HCT116 (cell line): ENCODE data around the gene DPYD. TPM values are rescaled to one million over a fixed set of nuclear protein-coding genes. Genes with fewer than 3 reads are reported as not detected.

ENCODE experiments used
- ATAC-seq: fragments of 200-7000 bp; cut with Tn5 transposase; 2 replicates; pipeline ENCODE4 v1.9.1; 2020; ENCODE audit warnings: mild to moderate bottlenecking, moderate library complexity
- BruUV-seq: library from RNA; stranded (reverse); fragments of 400-500 nt; replicated peaks from 2 replicates; lab custom pipeline; 2021; lab: Mats Ljungman, UMichigan
- CTCF ChIA-PET: fragments of 300-600 bp; sonication (Branson Sonifier 250); formaldehyde crosslinking; loops from one replicate; lab custom pipeline; 2021; ENCODE audit warnings: antibody characterized with exemption; lab: Charles Lee
- POLR2A ChIA-PET: fragments of 300-600, 350-600 bp; sonication (Branson Sonifier 250); formaldehyde crosslinking; loops from one replicate; lab custom pipeline; 2021; ENCODE audit warnings: antibody characterized with exemption; lab: Charles Lee
- RAD21 ChIA-PET, 2 experiments: fragments of 300-600 bp; sonication (Branson Sonifier 250); formaldehyde crosslinking; loops; one replicate each; lab custom pipeline; 2023; ENCODE audit warnings: low total read pairs in 2 of 2; ENCODE audit not compliant: uncharacterized antibody in 2 of 2, unreplicated experiment in 2 of 2, low non-redundant PET in 1 of 2; lab: Charles Lee
- DNase-seq: peaks from one replicate; pipeline ENCODE4 v3.0.0-alpha.2; 2010; ENCODE audit warnings: low read depth, low spot score
- H2AFZ ChIP-seq: fragments of 200-600 bp; shearing (Covaris generic), sonication (generic); 2 replicates; pipeline ENCODE4 v1.6.1; 2017; ENCODE audit warnings: low read depth, mixed run types, mixed read lengths, antibody characterized with exemption, low read length; ENCODE audit not compliant: poor library complexity, severe bottlenecking
- H3K27ac ChIP-seq: 2 replicates; pipeline ENCODE4 v1.5.1; 2012; ENCODE audit warnings: low read depth, low read length
- H3K27me3 ChIP-seq: fragments of 200-600 bp; sonication (generic); 2 replicates; pipeline ENCODE4 v1.6.1; 2016; ENCODE audit warnings: mixed run types, low read length, mixed read lengths; ENCODE audit not compliant: insufficient read depth
- H3K36me3 ChIP-seq, 2 experiments: fragments of 200-500 bp in 1 of 2; fragments of 200-600 bp in 1 of 2; sonication (Bioruptor generic) in 1 of 2; sonication (generic) in 1 of 2; 2 replicates each; pipeline versions ENCODE4 v1.5.1 to v1.6.1; 2014 to 2016; ENCODE audit warnings: low read length in 2 of 2, inconsistent platforms in 1 of 2, mixed read lengths in 1 of 2, mixed run types in 1 of 2; ENCODE audit not compliant: insufficient read depth in 2 of 2, control insufficient read depth in 1 of 2
- H3K4me1 ChIP-seq, 2 experiments: fragments of 200-600 bp in 1 of 2; sonication (generic) in 1 of 2; 2 replicates each; pipeline versions ENCODE4 v1.5.1 to v1.6.1; 2012 to 2017; ENCODE audit warnings: low read length in 2 of 2, inconsistent platforms in 1 of 2, mild to moderate bottlenecking in 1 of 2, mixed read lengths in 1 of 2, mixed run types in 1 of 2, moderate library complexity in 1 of 2; ENCODE audit not compliant: insufficient read depth in 2 of 2, control insufficient read depth in 1 of 2
- H3K4me2 ChIP-seq: fragments of 200-600 bp; sonication (generic); 2 replicates; pipeline ENCODE4 v1.6.1; 2017; ENCODE audit warnings: mixed run types, low read length, mixed read lengths
- H3K4me3 ChIP-seq, 2 experiments: fragments of 200-600 bp in 1 of 2; sonication (generic) in 1 of 2; replicated peaks in 1 of 2; 2 replicates each; pipeline ENCODE4 v1.5.1; 2011 to 2016; ENCODE audit warnings: low read length in 2 of 2, control low read depth in 1 of 2, low read depth in 1 of 2, mild to moderate bottlenecking in 1 of 2, mixed read lengths in 1 of 2, mixed run types in 1 of 2
- H3K79me2 ChIP-seq: fragments of 200-600 bp; sonication (generic); 2 replicates; pipeline ENCODE4 v1.6.1; 2017; ENCODE audit warnings: mild to moderate bottlenecking, mixed run types, low read length, moderate library complexity, mixed read lengths; ENCODE audit not compliant: insufficient read depth
- H3K9ac ChIP-seq: fragments of 200-600 bp; sonication (generic); 2 replicates; pipeline ENCODE4 v1.6.1; 2016; ENCODE audit warnings: low read length, mixed read lengths
- H3K9me2 ChIP-seq: fragments of 200-600 bp; sonication (generic), shearing (Covaris generic); 2 replicates; pipeline ENCODE4 v1.6.1; 2017; ENCODE audit warnings: mixed run types, mild to moderate bottlenecking, moderate library complexity; ENCODE audit not compliant: insufficient read depth
- H3K9me3 ChIP-seq, 2 experiments: fragments of 200-500 bp in 1 of 2; fragments of 200-600 bp in 1 of 2; sonication (Bioruptor generic) in 1 of 2; sonication (generic) in 1 of 2; 2 replicates each; pipeline ENCODE4 v1.6.1; 2014 to 2017; ENCODE audit warnings: low read length in 2 of 2, mixed read lengths in 2 of 2, inconsistent platforms in 1 of 2, low read depth in 1 of 2, mild to moderate bottlenecking in 1 of 2, mixed run types in 1 of 2, moderate library complexity in 1 of 2; ENCODE audit not compliant: control insufficient read depth in 1 of 2, insufficient read depth in 1 of 2
- H4K20me1 ChIP-seq: fragments of 200-600 bp; sonication (generic), shearing (Covaris generic); 2 replicates; pipeline ENCODE4 v1.6.1; 2017; ENCODE audit warnings: mixed run types, mild to moderate bottlenecking, moderate library complexity; ENCODE audit not compliant: insufficient read depth
- ATF3 ChIP-seq: IDR thresholded peaks from 2 replicates; pipeline ENCODE4 v1.6.1; 2012
- CEBPB ChIP-seq: IDR thresholded peaks from 2 replicates; pipeline ENCODE4 v1.6.1; 2012; ENCODE audit warnings: low read depth
- EGR1 ChIP-seq: IDR thresholded peaks from 2 replicates; pipeline ENCODE4 v1.6.1; 2012; ENCODE audit warnings: low read depth
- ELF1 ChIP-seq: IDR thresholded peaks from 2 replicates; pipeline ENCODE4 v1.6.1; 2012; ENCODE audit warnings: low read depth, borderline replicate concordance
- EZH2 ChIP-seq: fragments of 200-600 bp; sonication (generic); IDR thresholded peaks from 2 replicates; pipeline ENCODE4 v1.6.1; 2017; ENCODE audit warnings: antibody characterized with exemption, mixed run types
- FOSL1 ChIP-seq: IDR thresholded peaks from 2 replicates; pipeline ENCODE4 v1.6.1; 2012; ENCODE audit warnings: low read depth
- MAX ChIP-seq: IDR thresholded peaks from 2 replicates; pipeline ENCODE4 v1.6.1; 2012
- POLR2AphosphoS5 ChIP-seq: IDR thresholded peaks from 2 replicates; pipeline ENCODE4 v1.6.1; 2011; ENCODE audit warnings: mild to moderate bottlenecking, low read depth, low read length, moderate library complexity
- SP1 ChIP-seq: IDR thresholded peaks from 2 replicates; pipeline ENCODE4 v1.6.1; 2012; ENCODE audit warnings: low read depth
- SRF ChIP-seq: IDR thresholded peaks from 2 replicates; pipeline ENCODE4 v1.6.1; 2012; ENCODE audit warnings: low read depth
- YY1 ChIP-seq: IDR thresholded peaks from 2 replicates; pipeline ENCODE4 v1.6.1; 2011; ENCODE audit warnings: low read length, low read depth, moderate library complexity, mild to moderate bottlenecking; ENCODE audit not compliant: insufficient replicate concordance; ENCODE audit errors: extremely low read depth
- ZBTB33 ChIP-seq: IDR thresholded peaks from 2 replicates; pipeline ENCODE4 v1.6.1; 2011; ENCODE audit warnings: mild to moderate bottlenecking, low read length, moderate library complexity; ENCODE audit not compliant: insufficient replicate concordance; ENCODE audit errors: extremely low read depth
- ZNF274 ChIP-seq: fragments of 200-500 bp; sonication (Bioruptor generic); IDR thresholded peaks from 2 replicates; pipeline ENCODE4 v1.6.1; 2014; ENCODE audit warnings: mild to moderate bottlenecking, low read depth, low read length, inconsistent platforms
- intact Hi-C: fragments of 100-400 bp; cut with micrococcal nuclease; formaldehyde crosslinking; loops from 2 replicates; pipeline ENCODE4 v1.10.0; 2022
- total RNA-seq: library from RNA; stranded (reverse); gene quantifications from one replicate; pipeline ENCODE4 v1.2.1, GENCODE V29; 2021; ENCODE audit not compliant: unreplicated experiment

The DPYD gene
- total RNA-seq, 1 experiment from 2014 or later: 1.7 TPM

GRCh38 chr1:97201641-97202040, 719.2 kb downstream of the DPYD start:
- no TSS peak for BruUV-seq
- ChIA-PET RAD21 (no interaction called here), CTCF (interaction anchor here (1.7 kb wide), 1 partner anchor 63 kb away, joined by 3 read pairs; no protein-coding TSS in a partner anchor), POLR2A (interaction anchor here (1.1 kb wide), 1 partner anchor 22 kb away, joined by 3 read pairs; no protein-coding TSS in a partner anchor)
- no peaks in the 10 kb centered on the region for H3K36me3 ChIP-seq
- H3K9ac ChIP-seq: no peak overlapping the region
- H3K27me3 ChIP-seq: no peaks in the 10 kb centered on the region
- intact Hi-C loops: no loop called here
- H3K27ac ChIP-seq: no peak overlapping the region
- no peaks in the 10 kb centered on the region for H3K79me2 ChIP-seq
- no peak overlapping the region for H2AFZ ChIP-seq
- ATAC-seq (no peak), DNase-seq (no peak)
- no peaks in the 10 kb centered on the region for H4K20me1 ChIP-seq
- no peaks in the 10 kb centered on the region for H3K4me1 ChIP-seq
- no peak for TF ChIP-seq SP1
- no peak for TF ChIP-seq CEBPB
- no peak for TF ChIP-seq MAX
- TF ChIP-seq ELF1: no peak
- no peak for TF ChIP-seq ZNF274
- TF ChIP-seq EGR1: no peak
- TF ChIP-seq SRF: no peak
- no peak for TF ChIP-seq YY1
- TF ChIP-seq ATF3: no peak
- TF ChIP-seq ZBTB33: no peak
- no peak for TF ChIP-seq POLR2AphosphoS5
- TF ChIP-seq EZH2: no peak
- TF ChIP-seq FOSL1: no peak
- H3K9me3 ChIP-seq: no peaks in the 10 kb centered on the region
- no peak overlapping the region for H3K4me2 ChIP-seq
- no peak overlapping the region for H3K4me3 ChIP-seq
- H3K9me2 ChIP-seq: no peaks in the 10 kb centered on the region
